BLaER1 (cell line): ENCODE data around the gene RTN4IP1.
"Not testable (repeated sequence)": the region's sequence is repeated elsewhere in the genome, so short reads cannot be mapped to it uniquely, and the experiment has no call there.

Source experiments
- H3K27ac ChIP-seq: shearing (Covaris generic); formaldehyde crosslinking; 2 replicates; pipeline ENCODE4 v1.8.1; 2022
- H3K27me3 ChIP-seq: shearing (Covaris generic); formaldehyde crosslinking; 2 replicates; pipeline ENCODE4 v1.8.1; 2022
- H3K36me3 ChIP-seq: shearing (Covaris generic); formaldehyde crosslinking; 2 replicates; pipeline ENCODE4 v1.8.1; 2022
- H3K4me1 ChIP-seq: shearing (Covaris generic); formaldehyde crosslinking; 2 replicates; pipeline ENCODE4 v1.8.1; 2022
- H3K4me2 ChIP-seq: shearing (Covaris generic); formaldehyde crosslinking; 2 replicates; pipeline ENCODE4 v1.8.1; 2022
- H3K4me3 ChIP-seq: shearing (Covaris generic); formaldehyde crosslinking; 2 replicates; pipeline ENCODE4 v1.8.1; 2022
- H3K9ac ChIP-seq: shearing (Covaris generic); formaldehyde crosslinking; 2 replicates; pipeline ENCODE4 v1.8.1; 2022
- H3K9me3 ChIP-seq: shearing (Covaris generic); formaldehyde crosslinking; 2 replicates; pipeline ENCODE4 v1.8.1; 2022
- H4K20me1 ChIP-seq: shearing (Covaris generic); formaldehyde crosslinking; 2 replicates; pipeline ENCODE4 v1.8.1; 2022
- Cebpa-rat ChIP-seq: shearing (Covaris generic); IDR thresholded peaks from 2 replicates; pipeline ENCODE4 v1.8.1; 2022

The RTN4IP1 gene

GRCh38 chr6:106564476-106564875, 64.8 kb downstream of the RTN4IP1 start:
- H3K27me3 ChIP-seq = no peaks in the 10 kb centered on the region
- no peak overlapping the region for H3K4me3 ChIP-seq
- H4K20me1 ChIP-seq = no peaks in the 10 kb centered on the region
- no peak overlapping the region for H3K4me2 ChIP-seq
- no peaks in the 10 kb centered on the region for H3K9me3 ChIP-seq
- TF ChIP-seq Cebpa-rat = no peak
- H3K9ac ChIP-seq = no peak overlapping the region
- H3K27ac ChIP-seq = no peak overlapping the region
- peaks cover 7% of the 10 kb centered on the region; the same call in 1 of the 2 replicates for H3K4me1 ChIP-seq
- no peaks in the 10 kb centered on the region for H3K36me3 ChIP-seq

GRCh38 chr6:106563614-106564013, 65.7 kb downstream of the RTN4IP1 start:
- no peak overlapping the region for H3K4me2 ChIP-seq
- H3K36me3 ChIP-seq = no peaks in the 10 kb centered on the region
- no peak for TF ChIP-seq Cebpa-rat
- H3K4me1 ChIP-seq = peaks cover 7% of the 10 kb centered on the region; the same call in 1 of the 2 replicates
- no peaks in the 10 kb centered on the region for H3K9me3 ChIP-seq
- H3K27ac ChIP-seq = no peak overlapping the region
- H3K4me3 ChIP-seq = no peak overlapping the region
- no peaks in the 10 kb centered on the region for H3K27me3 ChIP-seq
- H3K9ac ChIP-seq = no peak overlapping the region
- H4K20me1 ChIP-seq = no peaks in the 10 kb centered on the region

GRCh38 chr6:106561686-106562405, 67.5 kb downstream of the RTN4IP1 start:
- TF ChIP-seq Cebpa-rat = no peak
- Histone ChIP-seq H3K36me3 (no peaks in the 10 kb centered on the region), H3K9ac (no peak overlapping the region), H3K4me1 (peaks cover 7% of the 10 kb centered on the region; the same call in 1 of the 2 replicates), H3K4me2 (no peak overlapping the region), H4K20me1 (no peaks in the 10 kb centered on the region), H3K27me3 (no peaks in the 10 kb centered on the region), H3K9me3 (no peaks in the 10 kb centered on the region), H3K27ac (no peak overlapping the region), H3K4me3 (no peak overlapping the region)

GRCh38 chr6:106560996-106561685, 68.2 kb downstream of the RTN4IP1 start:
- no peaks in the 10 kb centered on the region for H3K36me3 ChIP-seq
- no peaks in the 10 kb centered on the region for H3K27me3 ChIP-seq
- no peak overlapping the region for H3K4me2 ChIP-seq
- no peak overlapping the region for H3K4me3 ChIP-seq
- TF ChIP-seq Cebpa-rat = no peak
- H3K9me3 ChIP-seq = no peaks in the 10 kb centered on the region
- H3K9ac ChIP-seq = no peak overlapping the region
- no peaks in the 10 kb centered on the region for H4K20me1 ChIP-seq
- H3K27ac ChIP-seq = no peak overlapping the region
- peaks cover 7% of the 10 kb centered on the region; the same call in 1 of the 2 replicates for H3K4me1 ChIP-seq

- H3K9me3 ChIP-seq, H3K36me3 ChIP-seq, H3K4me2 ChIP-seq, H4K20me1 ChIP-seq, H3K9ac ChIP-seq, H3K27me3 ChIP-seq, H3K27ac ChIP-seq, H3K4me3 ChIP-seq, H3K4me1 ChIP-seq: not testable (repeated sequence)
Observed at GRCh38 chr6:106559659-106560058, 69.6 kb downstream of the RTN4IP1 start.

GRCh38 chr6:106558364-106558763, 70.9 kb downstream of the RTN4IP1 start:
- Histone ChIP-seq H4K20me1 (no peaks in the 10 kb centered on the region), H3K4me2 (no peak overlapping the region), H3K4me3 (no peak overlapping the region), H3K27me3 (no peaks in the 10 kb centered on the region), H3K36me3 (no peaks in the 10 kb centered on the region), H3K9me3 (no peaks in the 10 kb centered on the region), H3K4me1 (peaks cover 12% of the 10 kb centered on the region), H3K27ac (no peak overlapping the region), H3K9ac (no peak overlapping the region)
- TF ChIP-seq Cebpa-rat = no peak

GRCh38 chr6:106557837-106558236, 71.5 kb downstream of the RTN4IP1 start:
- H3K9me3 ChIP-seq = no peaks in the 10 kb centered on the region
- peaks cover 17% of the 10 kb centered on the region for H3K4me1 ChIP-seq

GRCh38 chr6:106556368-106556960, 72.8 kb downstream of the RTN4IP1 start:
- H4K20me1 ChIP-seq = no peaks in the 10 kb centered on the region
- no peak overlapping the region for H3K4me3 ChIP-seq
- TF ChIP-seq Cebpa-rat = no peak
- no peak overlapping the region for H3K4me2 ChIP-seq
- H3K4me1 ChIP-seq = peaks cover 23% of the 10 kb centered on the region
- no peaks in the 10 kb centered on the region; the same call in 1 of the 2 replicates for H3K9me3 ChIP-seq
- no peak overlapping the region for H3K27ac ChIP-seq
- H3K9ac ChIP-seq = no peak overlapping the region
- H3K36me3 ChIP-seq = no peaks in the 10 kb centered on the region
- no peaks in the 10 kb centered on the region for H3K27me3 ChIP-seq

More at GRCh38 chr6:106557837-106558236, 71.5 kb downstream of the RTN4IP1 start:
- Histone ChIP-seq H3K9ac (no peak overlapping the region), H3K4me3 (no peak overlapping the region), H4K20me1 (no peaks in the 10 kb centered on the region), H3K4me2 (no peak overlapping the region), H3K27ac (no peak overlapping the region), H3K36me3 (no peaks in the 10 kb centered on the region), H3K27me3 (no peaks in the 10 kb centered on the region)
- no peak for TF ChIP-seq Cebpa-rat

GRCh38 chr6:106555767-106556166, 73.5 kb downstream of the RTN4IP1 start:
- Histone ChIP-seq H3K4me2 (no peak overlapping the region), H3K36me3 (no peaks in the 10 kb centered on the region), H3K27me3 (no peaks in the 10 kb centered on the region), H3K9ac (no peak overlapping the region), H3K27ac (no peak overlapping the region), H3K4me3 (no peak overlapping the region), H4K20me1 (no peaks in the 10 kb centered on the region), H3K4me1 (peaks cover 21% of the 10 kb centered on the region), H3K9me3 (peaks cover 3% of the 10 kb centered on the region; the same call in 1 of the 2 replicates)
- no peak for TF ChIP-seq Cebpa-rat

GRCh38 chr6:106553440-106553839, 75.9 kb downstream of the RTN4IP1 start:
- Histone ChIP-seq H4K20me1 (no peaks in the 10 kb centered on the region), H3K36me3 (no peaks in the 10 kb centered on the region), H3K9me3 (peaks cover 4% of the 10 kb centered on the region; the same call in 1 of the 2 replicates), H3K4me2 (no peak overlapping the region), H3K27ac (no peak overlapping the region), H3K27me3 (no peaks in the 10 kb centered on the region), H3K9ac (no peak overlapping the region), H3K4me3 (no peak overlapping the region), H3K4me1 (peaks cover 22% of the 10 kb centered on the region)
- TF ChIP-seq Cebpa-rat = no peak
